SK-N-SH treated with all-trans-retinoic acid at 6 μM for 48 hours (cell line): ENCODE data around the gene NET1.

ENCODE experiments used
- ATAC-seq: fragments of 200-7000 bp; cut with Tn5 transposase; 3 replicates; pipeline ENCODE4 v1.9.1; 2020; ENCODE audit warnings: mild to moderate bottlenecking, moderate library complexity
- ARNTL ChIP-seq: fragments of 450-650 bp; formaldehyde crosslinking; IDR thresholded peaks from 2 replicates; pipeline ENCODE4 v1.5.0; 2020; ENCODE audit warnings: low read depth, mild to moderate bottlenecking, moderate library complexity, borderline replicate concordance
- BACH2 ChIP-seq: fragments of 250-450 bp; sonication (Bioruptor Pico); IDR thresholded peaks from 2 replicates; pipeline ENCODE4 v1.9.0; 2021; ENCODE audit warnings: mild to moderate bottlenecking, borderline replicate concordance
- CREB5 ChIP-seq: fragments of 250-450 bp; sonication (Bioruptor Pico); IDR thresholded peaks from 2 replicates; pipeline ENCODE4 v1.5.1; 2020; ENCODE audit warnings: low read depth, mild to moderate bottlenecking, moderate library complexity
- CSRNP3 ChIP-seq: fragments of 250-450 bp; sonication (Bioruptor Pico); IDR thresholded peaks from 2 replicates; pipeline ENCODE4 v1.5.1; 2021; ENCODE audit warnings: mild to moderate bottlenecking, moderate library complexity
- ESRRG ChIP-seq: fragments of 250-450 bp; sonication (Bioruptor Pico); IDR thresholded peaks from 2 replicates; pipeline ENCODE4 v1.6.1; 2021; ENCODE audit warnings: mild to moderate bottlenecking
- OSR1 ChIP-seq: fragments of 250-450 bp; sonication (Bioruptor Pico); IDR thresholded peaks from 2 replicates; pipeline ENCODE4 v1.8.0; 2022; ENCODE audit warnings: moderate library complexity, mild to moderate bottlenecking, inconsistent platforms
- PATZ1 ChIP-seq: fragments of 250-450 bp; sonication (Bioruptor Pico); IDR thresholded peaks from 2 replicates; pipeline ENCODE4 v1.8.0; 2020; ENCODE audit warnings: mild to moderate bottlenecking, moderate library complexity, borderline replicate concordance
- POU6F1 ChIP-seq: fragments of 250-450 bp; sonication (Bioruptor Pico); IDR thresholded peaks from 2 replicates; pipeline ENCODE4 v1.8.0; 2021; ENCODE audit warnings: low read depth, mild to moderate bottlenecking, moderate library complexity, borderline replicate concordance
- PPARA ChIP-seq: fragments of 250-450 bp; sonication (Bioruptor Pico); IDR thresholded peaks from 2 replicates; pipeline ENCODE4 v1.5.0; 2020; ENCODE audit warnings: mild to moderate bottlenecking, borderline replicate concordance
- RARB ChIP-seq: fragments of 250-450 bp; sonication (Bioruptor Pico); IDR thresholded peaks from 2 replicates; pipeline ENCODE4 v1.8.0; 2021; ENCODE audit warnings: mild to moderate bottlenecking, moderate library complexity
- SNAI2 ChIP-seq: fragments of 250-450 bp; sonication (Bioruptor Pico); IDR thresholded peaks from 2 replicates; pipeline ENCODE4 v1.5.0; 2020; ENCODE audit warnings: mild to moderate bottlenecking, moderate library complexity
- TOX ChIP-seq: fragments of 250-450 bp; sonication (Bioruptor Pico); IDR thresholded peaks from 2 replicates; pipeline ENCODE4 v1.8.0; 2021; ENCODE audit warnings: mild to moderate bottlenecking, moderate library complexity, borderline replicate concordance
- TSHZ2 ChIP-seq: fragments of 250-450 bp; sonication (Bioruptor Pico); IDR thresholded peaks from 2 replicates; pipeline ENCODE4 v1.5.0; 2020; ENCODE audit warnings: mild to moderate bottlenecking, moderate library complexity
- ZC3H10 ChIP-seq: fragments of 250-450 bp; sonication (Bioruptor Pico); IDR thresholded peaks from 2 replicates; pipeline ENCODE4 v1.5.1; 2021; ENCODE audit warnings: mild to moderate bottlenecking, moderate library complexity
- ZFP3 ChIP-seq: fragments of 250-450 bp; sonication (Bioruptor Pico); IDR thresholded peaks from 2 replicates; pipeline ENCODE4 v1.5.0; 2020; ENCODE audit warnings: mild to moderate bottlenecking, moderate library complexity
- ZFP30 ChIP-seq: fragments of 450-650 bp; formaldehyde crosslinking; IDR thresholded peaks from 2 replicates; pipeline ENCODE4 v1.5.0; 2022; ENCODE audit warnings: mild to moderate bottlenecking, moderate library complexity
- ZNF565 ChIP-seq: fragments of 450-650 bp; formaldehyde crosslinking; conservative IDR thresholded peaks from 2 replicates; pipeline ENCODE4 v1.5.0; 2020; ENCODE audit warnings: low read depth, mild to moderate bottlenecking, moderate library complexity
- ZNF70 ChIP-seq: fragments of 450-650 bp; formaldehyde crosslinking; IDR thresholded peaks from 2 replicates; pipeline ENCODE4 v1.5.0; 2020; ENCODE audit warnings: mild to moderate bottlenecking, moderate library complexity
- ZNF8 ChIP-seq: fragments of 450-650 bp; formaldehyde crosslinking; IDR thresholded peaks from 2 replicates; pipeline ENCODE4 v1.5.0; 2020; ENCODE audit warnings: mild to moderate bottlenecking, moderate library complexity

NET1 gene

GRCh38 chr10:5411941-5412276, 448 bp upstream of the NET1 start:
- ATAC-seq = no peak; the same call in 1 of the 3 replicates
- no peak for TF ChIP-seq ARNTL (CRISPR knock-in tag)
- no peak for TF ChIP-seq PPARA
- no peak for TF ChIP-seq ZFP30
- no peak for TF ChIP-seq ESRRG (CRISPR knock-in tag)
- TF ChIP-seq, all 23 proteins: peak for 0

GRCh38 chr10:5413012-5413938, 918 bp downstream of the NET1 start:
- TF ChIP-seq TOX (CRISPR knock-in tag) (no peak), PATZ1 (CRISPR knock-in tag) (no peak), ZNF70 (no peak), ARNTL (CRISPR knock-in tag) (no peak), CREB5 (no peak), ZNF8 (CRISPR knock-in tag) (no peak), ZC3H10 (CRISPR knock-in tag) (no peak), OSR1 (no peak)
- peak; percentile 74 for ATAC-seq

- ATAC-seq = no peak
- TF ChIP-seq CREB5 (no peak), RARB (CRISPR knock-in tag) (no peak), TSHZ2 (CRISPR knock-in tag) (no peak), ZNF565 (CRISPR knock-in tag) (no peak), ESRRG (CRISPR knock-in tag) (no peak), ZNF70 (no peak), BACH2 (CRISPR knock-in tag) (no peak), SNAI2 (CRISPR knock-in tag) (no peak), OSR1 (no peak)
- TF ChIP-seq, all 23 proteins: peak for 0
Observed at GRCh38 chr10:5416981-5417380, 4.6 kb downstream of the NET1 start.

GRCh38 chr10:5418584-5418983, 6.2 kb downstream of the NET1 start:
- TF ChIP-seq OSR1 = no peak
- no peak for TF ChIP-seq POU6F1 (CRISPR knock-in tag)
- TF ChIP-seq PPARA = no peak
- TF ChIP-seq ZFP3 = no peak
- no peak for TF ChIP-seq TOX (CRISPR knock-in tag)
- TF ChIP-seq RARB (CRISPR knock-in tag) = no peak
- no peak for TF ChIP-seq BACH2 (CRISPR knock-in tag)
- no peak for TF ChIP-seq ESRRG (CRISPR knock-in tag)
- no peak for TF ChIP-seq CSRNP3 (CRISPR knock-in tag)
- TF ChIP-seq ZFP30 = no peak
- TF ChIP-seq ZNF565 (CRISPR knock-in tag) = no peak
- TF ChIP-seq TSHZ2 (CRISPR knock-in tag) = no peak
- ATAC-seq = no peak
